ENCODE data around the gene PJA2. TPM values are rescaled to one million over a fixed set of nuclear protein-coding genes. Genes with fewer than 3 reads are reported as not detected.

PJA2 gene
- total and polyA plus RNA-seq, 9 donors = 58.8 to 122 (median 109) TPM

- H3K9me3 ChIP-seq = no peaks in the 10 kb centered on the region
- 23 to 24% (median 23%) methylated on average over 1 of the region's 1 CpG for WGBS, 3 donors
- no peaks in the 10 kb centered on the region for H3K4me1 ChIP-seq (ENCODE audit: insufficient read depth)
- no peaks in the 10 kb centered on the region for H3K36me3 ChIP-seq
- DNase-seq = no peak
- H3K4me3 ChIP-seq = no peak overlapping the region
- H3K27ac ChIP-seq = no peak overlapping the region
- intact Hi-C loops (cut with DNase I) = no loop called here
- no peaks in the 10 kb centered on the region for H3K27me3 ChIP-seq
- TF ChIP-seq, protein P1, sequence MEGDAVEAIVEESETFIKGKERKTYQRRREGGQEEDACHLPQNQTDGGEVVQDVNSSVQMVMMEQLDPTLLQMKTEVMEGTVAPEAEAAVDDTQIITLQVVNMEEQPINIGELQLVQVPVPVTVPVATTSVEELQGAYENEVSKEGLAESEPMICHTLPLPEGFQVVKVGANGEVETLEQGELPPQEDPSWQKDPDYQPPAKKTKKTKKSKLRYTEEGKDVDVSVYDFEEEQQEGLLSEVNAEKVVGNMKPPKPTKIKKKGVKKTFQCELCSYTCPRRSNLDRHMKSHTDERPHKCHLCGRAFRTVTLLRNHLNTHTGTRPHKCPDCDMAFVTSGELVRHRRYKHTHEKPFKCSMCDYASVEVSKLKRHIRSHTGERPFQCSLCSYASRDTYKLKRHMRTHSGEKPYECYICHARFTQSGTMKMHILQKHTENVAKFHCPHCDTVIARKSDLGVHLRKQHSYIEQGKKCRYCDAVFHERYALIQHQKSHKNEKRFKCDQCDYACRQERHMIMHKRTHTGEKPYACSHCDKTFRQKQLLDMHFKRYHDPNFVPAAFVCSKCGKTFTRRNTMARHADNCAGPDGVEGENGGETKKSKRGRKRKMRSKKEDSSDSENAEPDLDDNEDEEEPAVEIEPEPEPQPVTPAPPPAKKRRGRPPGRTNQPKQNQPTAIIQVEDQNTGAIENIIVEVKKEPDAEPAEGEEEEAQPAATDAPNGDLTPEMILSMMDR (IDR thresholded peaks at IDR 0.05) = no peak
- no peak for TF ChIP-seq EP300 (IDR thresholded peaks at IDR 0.05)
- TF ChIP-seq POLR2A (IDR thresholded peaks at IDR 0.05) = no peak
These were observed 94.5 kb downstream of the PJA2 start for GRCh38 chr5:109315245-109315644.

GRCh38 chr5:109313127-109313526 lies 96.6 kb downstream of the PJA2 start:
- 97 to 98% (median 97%) methylated on average over 2 of the region's 2 CpGs for WGBS, 3 donors
- Histone ChIP-seq H3K4me3 (no peak overlapping the region), H3K4me1 (ENCODE audit: insufficient read depth) (no peaks in the 10 kb centered on the region), H3K27ac (no peak overlapping the region), H3K9me3 (no peaks in the 10 kb centered on the region), H3K27me3 (no peaks in the 10 kb centered on the region), H3K36me3 (no peaks in the 10 kb centered on the region)
- intact Hi-C loops (cut with DNase I) = no loop called here
- TF ChIP-seq, protein P1 (IDR thresholded peaks at IDR 0.05) = no peak
- TF ChIP-seq EP300 (IDR thresholded peaks at IDR 0.05) (no peak), POLR2A (IDR thresholded peaks at IDR 0.05) (no peak)
- DNase-seq = no peak

GRCh38 chr5:109312695-109313094 lies 97.1 kb downstream of the PJA2 start:
- WGBS, 3 donors = 89 to 94% (median 94%) methylated on average over 2 of the region's 2 CpGs
- no peaks in the 10 kb centered on the region for H3K27me3 ChIP-seq
- TF ChIP-seq EP300 (IDR thresholded peaks at IDR 0.05) (no peak), POLR2A (IDR thresholded peaks at IDR 0.05) (no peak)
- TF ChIP-seq, protein P1 (IDR thresholded peaks at IDR 0.05) = no peak

DNA sequence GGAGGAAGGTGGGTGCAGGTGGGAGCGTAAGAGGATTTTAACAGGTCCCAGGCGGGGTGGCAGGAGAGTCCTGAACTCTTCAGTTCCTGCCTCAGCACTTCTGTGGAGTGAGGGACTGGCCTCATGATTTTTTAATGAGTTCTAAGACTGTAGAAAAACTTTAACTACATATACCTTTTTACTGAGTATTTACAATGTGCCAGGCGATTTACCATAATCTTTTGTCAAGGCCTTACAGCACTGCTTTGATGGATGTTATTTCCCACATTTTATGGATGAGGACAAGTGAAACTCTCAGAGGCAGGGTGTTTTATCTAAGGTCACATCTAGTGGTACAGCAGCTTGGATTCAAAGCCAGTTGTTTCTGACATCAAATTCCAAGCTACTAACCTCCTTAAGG lies 99.5 kb downstream of the PJA2 start:
- intact Hi-C loops (cut with DNase I) = no loop called here
- H3K27me3 ChIP-seq = no peaks in the 10 kb centered on the region
- no peak overlapping the region for H3K27ac ChIP-seq
- TF ChIP-seq POLR2A (IDR thresholded peaks at IDR 0.05) (no peak), EP300 (IDR thresholded peaks at IDR 0.05) (no peak)
- TF ChIP-seq, protein P1 (IDR thresholded peaks at IDR 0.05) = no peak
- H3K9me3 ChIP-seq = no peaks in the 10 kb centered on the region
- no peak overlapping the region for H3K4me3 ChIP-seq
- 95 to 100% (median 97%) methylated on average over 3 of the region's 3 CpGs for WGBS, 3 donors
- no peaks in the 10 kb centered on the region for H3K4me1 ChIP-seq (ENCODE audit: insufficient read depth)
- H3K36me3 ChIP-seq = no peaks in the 10 kb centered on the region
- no peak for DNase-seq

More at GRCh38 chr5:109312695-109313094, 97.1 kb downstream of the PJA2 start:
- Histone ChIP-seq H3K9me3 (no peaks in the 10 kb centered on the region), H3K4me3 (no peak overlapping the region), H3K36me3 (no peaks in the 10 kb centered on the region), H3K27ac (no peak overlapping the region), H3K4me1 (ENCODE audit: insufficient read depth) (no peaks in the 10 kb centered on the region)
- DNase-seq = no peak
- intact Hi-C loops (cut with DNase I) = no loop called here
